Activated naive CD4-positive, alpha-beta T cell treated with anti-CD3 and anti-CD28 coated beads, Interleukin-2, amount 10 ng/mL, durations not matched to agents 7 days and 5 days (primary cell): ENCODE measurements around the gene MT4.

Experiments
- CTCF ChIA-PET: fragments of 350-600 bp; sonication (Branson Sonifier 250); formaldehyde crosslinking; loops from one replicate; lab custom pipeline; 2021; ENCODE audit warnings: antibody characterized with exemption; lab: Charles Lee
- DNase-seq: peaks from one replicate; pipeline ENCODE4 v3.0.0-alpha.2; 2020
- H3K27ac Mint-ChIP-seq: one replicate; pipeline ENCODE4 v1.8.0; 2021; ENCODE audit warnings: mild to moderate bottlenecking, moderate library complexity, mixed read lengths
- H3K27me3 Mint-ChIP-seq: one replicate; pipeline ENCODE4 v1.8.0; 2021; ENCODE audit warnings: mild to moderate bottlenecking, mixed read lengths
- H3K36me3 Mint-ChIP-seq: one replicate; pipeline ENCODE4 v1.8.0; 2021; ENCODE audit warnings: mixed read lengths
- H3K4me1 Mint-ChIP-seq: one replicate; pipeline ENCODE4 v1.8.0; 2021; ENCODE audit warnings: mixed read lengths
- H3K4me3 Mint-ChIP-seq: one replicate; pipeline ENCODE4 v1.8.0; 2021; ENCODE audit warnings: mild to moderate bottlenecking, moderate library complexity, mixed read lengths
- H3K9me3 Mint-ChIP-seq: one replicate; pipeline ENCODE4 v1.8.0; 2021; ENCODE audit warnings: mixed read lengths

The MT4 gene

GRCh38 chr16:56547120-56547948, 17.5 kb upstream of the MT4 start:
- Mint-ChIP-seq H3K9me3 (no peaks in the 10 kb centered on the region), H3K27ac (no peak overlapping the region), H3K27me3 (peaks cover 62% of the 10 kb centered on the region), H3K36me3 (no peaks in the 10 kb centered on the region), H3K4me1 (peaks cover 20% of the 10 kb centered on the region), H3K4me3 (no peak overlapping the region)
- CTCF ChIA-PET, result interaction anchor here (0.6 to 0.9 kb wide), 2 partner anchors 27 to 659 kb away, joined by 3 read pairs; partner anchors contain the start of gene BBS2
- DNase-seq, result no peak

GRCh38 chr16:56547949-56548567, 16.8 kb upstream of the MT4 start:
- H3K36me3 Mint-ChIP-seq, result no peaks in the 10 kb centered on the region
- peaks cover 60% of the 10 kb centered on the region for H3K27me3 Mint-ChIP-seq
- H3K9me3 Mint-ChIP-seq, result no peaks in the 10 kb centered on the region
- no peak overlapping the region for H3K4me3 Mint-ChIP-seq
- DNase-seq, result no peak
- H3K4me1 Mint-ChIP-seq, result peaks cover 20% of the 10 kb centered on the region
- CTCF ChIA-PET, result no interaction called here
- H3K27ac Mint-ChIP-seq, result no peak overlapping the region

- Mint-ChIP-seq H3K27ac (no peak overlapping the region), H3K9me3 (no peaks in the 10 kb centered on the region), H3K36me3 (no peaks in the 10 kb centered on the region), H3K4me1 (peaks cover 20% of the 10 kb centered on the region), H3K4me3 (no peak overlapping the region), H3K27me3 (peaks cover 65% of the 10 kb centered on the region)
- CTCF ChIA-PET, result no interaction called here
- DNase-seq, result no peak
Observed at GRCh38 chr16:56549161-56549560, 15.7 kb upstream of the MT4 start.

- peaks cover 67% of the 10 kb centered on the region for H3K27me3 Mint-ChIP-seq
- no peaks in the 10 kb centered on the region for H3K36me3 Mint-ChIP-seq
- CTCF ChIA-PET, result no interaction called here
- no peaks in the 10 kb centered on the region for H3K9me3 Mint-ChIP-seq
- no peak overlapping the region for H3K27ac Mint-ChIP-seq
- no peak overlapping the region for H3K4me3 Mint-ChIP-seq
- DNase-seq, result no peak
- H3K4me1 Mint-ChIP-seq, result peaks cover 20% of the 10 kb centered on the region
Observed at GRCh38 chr16:56549744-56550385, 15.0 kb upstream of the MT4 start.

GRCh38 chr16:56551796-56552738, 12.8 kb upstream of the MT4 start:
- CTCF ChIA-PET, result no interaction called here
- H3K9me3 Mint-ChIP-seq, result no peaks in the 10 kb centered on the region
- H3K27me3 Mint-ChIP-seq, result peaks cover 61% of the 10 kb centered on the region
- H3K4me3 Mint-ChIP-seq, result no peak overlapping the region
- no peaks in the 10 kb centered on the region for H3K36me3 Mint-ChIP-seq
- peaks cover 16% of the 10 kb centered on the region for H3K4me1 Mint-ChIP-seq
- no peak overlapping the region for H3K27ac Mint-ChIP-seq
- DNase-seq, result no peak

GRCh38 chr16:56554441-56554840, 10.4 kb upstream of the MT4 start:
- no peak for DNase-seq
- peaks cover 66% of the 10 kb centered on the region for H3K27me3 Mint-ChIP-seq

GRCh38 chr16:56558024-56558747, 6.7 kb upstream of the MT4 start:
- no peaks in the 10 kb centered on the region for H3K9me3 Mint-ChIP-seq
- CTCF ChIA-PET, result no interaction called here
- H3K4me3 Mint-ChIP-seq, result no peak overlapping the region
- DNase-seq, result no peak
- no peak overlapping the region for H3K27ac Mint-ChIP-seq
- H3K4me1 Mint-ChIP-seq, result no peaks in the 10 kb centered on the region
- peaks cover 68% of the 10 kb centered on the region for H3K27me3 Mint-ChIP-seq
- no peaks in the 10 kb centered on the region for H3K36me3 Mint-ChIP-seq

More at GRCh38 chr16:56554441-56554840, 10.4 kb upstream of the MT4 start:
- CTCF ChIA-PET, result no interaction called here
- Mint-ChIP-seq H3K9me3 (no peaks in the 10 kb centered on the region), H3K36me3 (no peaks in the 10 kb centered on the region), H3K4me3 (no peak overlapping the region), H3K4me1 (no peaks in the 10 kb centered on the region), H3K27ac (no peak overlapping the region)

GRCh38 chr16:56559109-56559508, 5.8 kb upstream of the MT4 start:
- no peaks in the 10 kb centered on the region for H3K36me3 Mint-ChIP-seq
- DNase-seq, result no peak
- no peaks in the 10 kb centered on the region for H3K4me1 Mint-ChIP-seq
- CTCF ChIA-PET, result no interaction called here
- H3K27ac Mint-ChIP-seq, result no peak overlapping the region
- H3K4me3 Mint-ChIP-seq, result no peak overlapping the region
- peaks cover 63% of the 10 kb centered on the region for H3K27me3 Mint-ChIP-seq
- no peaks in the 10 kb centered on the region for H3K9me3 Mint-ChIP-seq

GRCh38 chr16:56560447-56560846, 4.4 kb upstream of the MT4 start:
- H3K27me3 Mint-ChIP-seq, result peaks cover 66% of the 10 kb centered on the region
- no peak overlapping the region for H3K27ac Mint-ChIP-seq
- H3K9me3 Mint-ChIP-seq, result no peaks in the 10 kb centered on the region
- no peaks in the 10 kb centered on the region for H3K36me3 Mint-ChIP-seq
- H3K4me1 Mint-ChIP-seq, result no peaks in the 10 kb centered on the region
- CTCF ChIA-PET, result interaction anchor here (0.9 kb wide), 1 partner anchor 9 kb away, joined by 4 read pairs; no protein-coding TSS in a partner anchor
- no peak overlapping the region for H3K4me3 Mint-ChIP-seq
- no peak for DNase-seq

GRCh38 chr16:56561126-56561525, 3.7 kb upstream of the MT4 start:
- no peak for DNase-seq
- Mint-ChIP-seq H3K27ac (peak overlapping the region; percentile 53), H3K9me3 (no peaks in the 10 kb centered on the region), H3K36me3 (no peaks in the 10 kb centered on the region), H3K4me1 (peaks cover under 1% of the 10 kb centered on the region), H3K4me3 (no peak overlapping the region), H3K27me3 (peaks cover 73% of the 10 kb centered on the region)
- CTCF ChIA-PET, result interaction anchor here (0.9 kb wide), 1 partner anchor 9 kb away, joined by 4 read pairs; no protein-coding TSS in a partner anchor

- CTCF ChIA-PET, result interaction anchor here (1.2 kb wide), 1 partner anchor 9 kb away, joined by 4 read pairs; no protein-coding TSS in a partner anchor
- Mint-ChIP-seq H3K27ac (no peak overlapping the region), H3K9me3 (no peaks in the 10 kb centered on the region), H3K4me3 (no peak overlapping the region), H3K4me1 (peaks cover 5% of the 10 kb centered on the region), H3K27me3 (peaks cover 68% of the 10 kb centered on the region), H3K36me3 (no peaks in the 10 kb centered on the region)
- no peak for DNase-seq
Observed at GRCh38 chr16:56569971-56570370, 5.1 kb downstream of the MT4 start.

GRCh38 chr16:56571525-56571924, 6.7 kb downstream of the MT4 start:
- CTCF ChIA-PET, result no interaction called here
- Mint-ChIP-seq H3K27me3 (peaks cover 56% of the 10 kb centered on the region), H3K4me1 (no peaks in the 10 kb centered on the region), H3K4me3 (no peak overlapping the region), H3K36me3 (no peaks in the 10 kb centered on the region), H3K27ac (no peak overlapping the region), H3K9me3 (peaks cover 2% of the 10 kb centered on the region)
- no peak for DNase-seq

- H3K4me1 Mint-ChIP-seq, result peaks cover 7% of the 10 kb centered on the region
- H3K27ac Mint-ChIP-seq, result no peak overlapping the region
- no peak overlapping the region for H3K4me3 Mint-ChIP-seq
- CTCF ChIA-PET, result no interaction called here
- DNase-seq, result no peak
- peaks cover 2% of the 10 kb centered on the region for H3K9me3 Mint-ChIP-seq
- no peaks in the 10 kb centered on the region for H3K36me3 Mint-ChIP-seq
- H3K27me3 Mint-ChIP-seq, result peaks cover 30% of the 10 kb centered on the region
Observed at GRCh38 chr16:56574625-56575024, 9.8 kb downstream of the MT4 start.
